GM21528 (cell line): ENCODE data around the gene ENTPD3.
A peak's percentile ranks its signal among the peaks of the same experiment; 100 is the strongest.

Experiments
- ATAC-seq: cut with Tn5 transposase; IDR thresholded peaks from one replicate; pipeline ENCODE4 v1.9.1; 2021; ENCODE audit warnings: mild to moderate bottlenecking, moderate library complexity; ENCODE audit not compliant: unreplicated experiment, low FRiP score

ENTPD3 gene

DNA sequence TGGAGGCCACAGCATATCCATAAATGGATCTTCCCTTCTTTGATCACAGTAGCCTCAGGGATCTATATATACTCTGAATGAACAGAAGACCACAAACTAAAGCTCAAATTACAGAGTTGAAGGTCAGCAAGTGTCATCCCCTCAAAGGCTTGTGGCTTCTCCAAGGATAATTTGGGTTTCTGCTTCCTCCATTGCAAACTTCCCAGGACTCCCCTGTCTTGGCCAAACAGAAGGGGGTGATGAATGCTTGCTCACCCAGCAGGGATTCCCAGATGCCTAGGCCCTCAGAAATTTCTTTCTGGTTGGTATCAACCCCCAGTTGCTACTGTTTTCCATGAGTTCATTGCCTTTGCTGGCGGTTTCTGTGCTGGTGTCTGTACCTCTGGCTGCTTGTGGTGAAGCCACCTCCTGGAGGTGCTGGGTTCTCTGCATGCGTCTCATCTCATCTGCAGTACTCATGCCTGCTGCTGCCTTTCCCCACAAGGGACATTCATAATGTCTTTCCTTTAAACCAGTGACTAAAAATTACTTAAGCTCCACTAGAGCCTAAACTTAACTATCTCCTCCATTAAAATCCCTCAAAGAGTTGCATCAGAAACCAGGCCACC is 17.7 kb downstream of the ENTPD3 start:
- ATAC-seq = no peak

- no peak for ATAC-seq
Observed at GRCh38 chr3:40407007-40407406, 20.0 kb downstream of the ENTPD3 start.

- ATAC-seq = no peak
Observed at GRCh38 chr3:40407611-40408010, 20.6 kb downstream of the ENTPD3 start.

DNA sequence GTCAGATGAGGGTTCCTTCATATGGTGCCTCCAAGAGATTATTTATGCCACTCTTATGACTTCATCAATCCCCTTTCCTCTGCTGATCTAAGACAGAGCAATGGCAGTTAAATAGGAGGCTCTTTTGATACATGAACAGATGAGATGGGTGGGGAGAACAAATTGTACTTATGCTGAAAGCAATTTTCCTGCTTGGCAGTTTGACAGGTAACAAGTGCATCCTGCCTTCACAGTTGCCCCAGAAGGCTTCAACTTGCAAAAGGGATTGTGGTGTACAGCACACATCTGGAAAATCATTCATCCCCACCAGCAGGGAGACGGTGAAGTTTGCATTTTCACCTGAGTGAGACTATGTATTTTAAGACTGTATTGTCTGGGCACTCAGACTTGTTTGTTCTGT is 27.3 kb downstream of the ENTPD3 start:
- ATAC-seq = no peak

GRCh38 chr3:40417845-40418543 is 31.0 kb downstream of the ENTPD3 start:
- ATAC-seq = no peak

- no peak for ATAC-seq
Observed at GRCh38 chr3:40422861-40423260, 35.9 kb downstream of the ENTPD3 start.

DNA sequence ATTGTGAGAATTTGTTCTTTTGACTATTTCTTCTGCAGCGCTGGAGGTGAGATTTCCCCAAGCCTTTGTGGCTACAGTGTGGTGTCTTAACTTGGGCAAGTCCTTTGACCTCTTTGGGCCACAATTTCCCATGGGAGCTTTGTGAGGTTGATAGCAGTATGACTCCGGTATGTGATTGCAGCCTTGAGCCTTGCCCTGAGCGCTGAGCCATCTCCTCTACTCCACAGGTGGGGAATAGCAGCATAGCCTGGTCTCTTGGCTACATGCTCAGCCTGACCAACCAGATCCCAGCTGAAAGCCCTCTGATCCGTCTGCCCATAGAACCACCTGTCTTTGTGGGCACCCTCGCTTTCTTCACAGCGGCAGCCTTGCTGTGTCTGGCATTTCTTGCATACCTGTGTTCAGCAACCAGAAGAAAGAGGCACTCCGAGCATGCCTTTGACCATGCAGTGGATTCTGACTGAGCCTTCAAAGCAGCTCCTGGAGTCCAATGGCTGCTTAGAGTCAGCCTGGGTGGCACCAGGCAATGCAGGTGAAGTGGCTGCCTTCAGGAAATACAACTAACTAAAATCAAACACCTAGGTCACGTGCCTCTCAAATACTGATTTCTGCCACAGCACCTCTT is 40.2 kb downstream of the ENTPD3 start:
- no peak for ATAC-seq

DNA sequence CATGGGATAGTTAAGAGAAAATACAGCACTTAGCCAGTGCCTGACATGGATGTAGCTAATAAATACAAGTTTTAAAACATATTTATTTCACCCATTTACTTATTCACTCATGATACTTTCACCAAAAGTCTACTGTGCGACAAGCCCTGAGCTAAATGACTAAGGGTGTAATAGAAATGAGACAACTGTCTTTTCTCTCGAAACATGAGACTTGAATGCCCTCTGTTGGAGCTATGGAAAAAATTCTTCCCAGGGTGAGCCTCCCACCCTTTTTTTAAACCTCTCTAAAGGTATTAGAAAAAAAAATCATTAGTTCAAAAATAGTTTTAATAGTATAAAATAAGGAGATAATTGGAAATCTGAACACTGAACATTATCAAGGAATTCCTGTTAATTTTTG is 45.8 kb downstream of the ENTPD3 start:
- ATAC-seq = no peak

DNA sequence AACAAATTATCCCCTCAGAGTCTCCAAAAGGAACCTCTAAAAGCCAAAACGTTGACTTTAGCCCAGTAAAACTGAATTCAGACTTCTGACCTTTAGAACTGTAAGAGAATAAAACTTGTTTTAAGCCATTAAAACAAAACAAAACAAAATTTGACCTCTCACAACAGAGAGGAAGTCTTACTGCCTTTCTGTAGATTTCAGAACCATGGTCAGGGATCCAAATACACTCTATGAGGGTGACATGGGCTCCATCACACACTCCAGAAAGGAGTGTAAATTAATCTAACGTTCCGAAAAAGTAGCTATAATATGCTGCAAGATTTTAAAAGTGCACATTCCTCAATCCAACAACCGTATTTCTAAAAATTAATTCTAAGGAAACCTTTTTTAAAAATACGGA is 50.9 kb downstream of the ENTPD3 start:
- no peak for ATAC-seq

DNA sequence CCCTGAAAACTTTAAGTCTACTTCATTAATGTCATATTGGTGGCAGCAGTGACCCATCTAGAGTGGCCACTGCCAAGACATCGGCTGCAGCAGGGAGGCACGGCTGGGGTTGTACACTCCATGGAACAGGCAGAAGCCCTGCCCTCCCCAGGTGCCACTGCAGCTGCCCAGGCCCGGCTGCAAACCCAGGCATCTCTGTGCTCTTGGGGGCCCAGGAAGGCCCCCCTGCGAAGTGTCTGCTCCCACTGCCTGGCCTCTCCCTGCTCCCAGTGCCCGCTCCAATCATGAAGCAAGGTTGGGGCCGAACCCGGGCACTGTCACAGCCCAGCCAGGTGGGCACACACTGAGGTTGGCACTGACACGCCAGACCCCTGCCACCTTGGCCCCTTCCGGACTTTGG is 58.1 kb downstream of the ENTPD3 start:
- no peak for ATAC-seq

DNA sequence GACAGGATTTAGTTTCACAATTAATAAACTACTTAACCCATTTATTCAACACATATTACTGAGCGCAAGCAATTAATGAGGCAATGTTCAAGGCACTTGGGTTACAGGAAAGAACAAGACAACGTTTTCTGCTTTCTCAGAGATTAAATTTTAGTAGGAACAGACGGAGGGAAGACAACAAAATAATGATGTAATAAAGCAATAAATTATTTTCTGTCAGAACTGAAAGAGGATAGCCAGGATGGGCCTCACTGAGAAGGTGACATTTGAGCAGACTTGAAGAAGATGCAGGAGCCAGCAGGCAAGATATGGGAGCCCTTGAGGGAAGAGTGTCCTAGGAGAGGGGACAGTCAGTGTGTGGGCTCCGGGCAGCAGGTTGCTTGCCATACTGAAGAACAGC is 58.9 kb downstream of the ENTPD3 start:
- ATAC-seq = no peak

- no peak for ATAC-seq
Observed at GRCh38 chr3:40450438-40450837, 63.5 kb downstream of the ENTPD3 start.

GRCh38 chr3:40451551-40451950 is 64.6 kb downstream of the ENTPD3 start:
- no peak for ATAC-seq

DNA sequence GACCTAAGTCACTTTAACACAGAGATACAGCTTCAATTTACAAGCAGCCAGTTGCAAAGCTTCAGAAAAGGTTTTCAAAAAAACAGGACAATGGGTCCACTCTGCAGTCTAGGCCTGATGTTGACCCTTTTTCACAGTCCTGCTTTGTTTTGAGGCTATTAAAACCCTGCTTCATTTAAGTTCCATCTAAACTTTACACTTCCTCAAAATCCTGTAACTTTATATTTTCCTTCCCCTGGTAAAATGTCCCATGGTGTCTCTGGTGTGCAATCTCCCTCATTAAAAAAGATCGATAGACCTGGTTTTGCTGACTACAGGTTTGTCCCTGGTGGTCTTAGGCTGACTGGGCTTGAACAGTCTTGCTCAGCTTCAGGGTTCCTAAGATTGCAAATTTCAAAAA is 65.1 kb downstream of the ENTPD3 start:
- no peak for ATAC-seq

DNA sequence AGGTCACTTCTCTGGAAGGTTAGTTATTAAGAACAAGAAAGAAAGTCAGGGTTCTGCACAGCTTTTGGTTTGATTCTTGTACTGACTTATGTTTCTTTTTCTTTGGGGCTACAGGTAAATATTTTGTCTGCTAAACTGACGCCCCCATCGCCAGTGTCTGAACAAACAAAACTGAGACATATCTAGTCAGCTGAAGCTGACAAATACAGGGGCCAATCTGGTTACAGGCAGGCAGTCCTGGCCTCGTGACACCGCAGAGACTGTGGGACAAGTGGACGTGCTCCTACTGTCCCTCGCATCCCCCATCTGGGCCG is 65.5 kb downstream of the ENTPD3 start:
- ATAC-seq = no peak

DNA sequence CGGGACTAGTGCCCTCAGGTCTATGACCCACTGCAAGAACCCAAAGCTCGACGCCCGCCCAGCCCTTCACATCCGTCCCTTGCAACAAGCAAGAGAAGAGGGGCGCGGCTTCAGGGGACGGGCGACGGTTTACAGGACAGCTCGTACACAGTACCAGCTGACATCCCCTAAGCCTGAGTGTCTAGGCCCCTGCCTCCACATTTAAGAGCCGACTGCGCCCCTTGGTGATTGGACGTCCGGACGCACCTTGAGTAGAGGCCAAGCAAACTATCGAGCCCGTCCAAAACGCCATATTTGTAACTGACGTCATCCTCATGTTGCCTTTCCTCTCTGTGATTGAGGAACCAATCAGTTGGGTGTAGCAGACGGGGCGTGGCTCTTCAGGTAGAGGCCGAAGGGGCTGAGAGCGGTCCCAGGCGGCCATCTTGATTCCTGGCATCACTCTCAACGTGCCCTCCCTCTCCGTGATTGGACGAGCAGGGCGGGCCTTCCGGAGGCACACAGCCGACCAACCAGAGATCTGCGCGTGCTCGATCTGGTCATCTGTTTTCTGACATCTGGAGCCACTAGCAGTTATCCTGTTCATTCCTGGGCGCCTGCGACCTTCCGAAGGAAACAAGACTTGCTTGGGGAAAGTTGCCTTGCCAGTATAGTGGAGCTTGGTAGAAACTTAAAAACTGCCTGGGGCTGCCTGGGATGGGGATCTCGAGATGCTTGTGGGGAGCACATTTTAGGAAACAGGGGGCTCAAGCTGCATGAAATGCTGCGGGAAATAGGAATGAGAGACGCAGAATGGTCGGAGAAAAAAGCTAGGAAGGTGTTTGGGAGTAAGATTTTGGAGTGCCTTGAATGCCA is 66.1 kb downstream of the ENTPD3 start:
- peak; percentile 95 for ATAC-seq

- no peak for ATAC-seq
Observed at GRCh38 chr3:40453933-40454332, 66.9 kb downstream of the ENTPD3 start.

- ATAC-seq = no peak
Observed at GRCh38 chr3:40455328-40455727, 68.3 kb downstream of the ENTPD3 start.

- ATAC-seq = no peak
Observed at GRCh38 chr3:40456279-40456939, 69.4 kb downstream of the ENTPD3 start.

DNA sequence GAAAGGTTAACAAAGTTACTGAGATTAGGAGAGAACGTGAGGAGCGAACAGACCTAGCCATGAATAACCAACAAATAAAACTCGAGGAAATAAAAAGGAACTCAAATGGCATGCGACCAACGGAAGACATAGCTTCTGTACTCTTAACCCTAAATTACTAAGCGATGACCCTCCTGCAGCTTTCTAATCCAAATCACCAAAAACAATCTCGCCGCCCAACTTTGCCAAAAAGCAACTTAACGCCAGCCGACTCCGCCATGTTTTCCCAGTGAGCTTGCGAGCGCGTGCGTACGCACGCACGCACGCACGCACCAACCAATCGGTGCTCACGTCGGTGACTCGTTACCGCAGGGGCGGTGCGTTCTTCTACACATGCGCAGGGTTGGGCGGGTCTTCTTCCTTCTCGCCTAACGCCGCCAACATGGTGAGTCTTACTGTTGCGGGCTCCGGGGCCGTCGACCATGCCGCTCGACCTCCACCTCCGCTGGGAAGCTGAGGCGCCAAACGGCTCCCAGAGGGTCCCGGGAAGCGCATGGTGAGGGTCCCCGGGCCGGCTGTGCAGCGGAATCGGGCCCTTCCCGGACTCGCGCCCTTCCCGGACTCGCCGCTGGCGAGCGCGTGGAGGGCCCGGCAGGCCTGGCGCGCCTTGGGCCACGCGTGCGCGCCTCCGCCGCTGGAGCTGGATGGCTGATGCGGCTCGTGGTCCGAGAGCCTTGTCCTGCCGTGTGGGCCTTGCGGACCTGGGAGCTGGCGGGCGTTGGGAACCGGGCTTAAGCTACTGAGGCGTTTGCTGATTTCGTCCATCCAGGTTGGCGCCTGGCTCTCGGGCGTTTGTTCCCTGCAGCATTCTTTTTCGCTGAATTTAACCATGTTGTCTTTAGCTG is 70.2 kb downstream of the ENTPD3 start, which contains the start of gene RPL14:
Gene RPL14, plus strand, starts transcription at position 400 of the 884 bp plus-strand sequence. Its CDS starts 133 bp downstream, at position 533.
- ATAC-seq = peak; percentile 77
